NCI-H2227 treated with DMSO at 0.1 percent for 48 hours (cell line): ENCODE results near the gene LMCD1.

Experiments
- DNase-seq: peaks from one replicate; lab custom pipeline; 2025; lab: John Stamatoyannopoulos, UW

LMCD1 gene

GRCh38 chr3:8484409-8485140 lies 17.0 kb upstream of the LMCD1 start:
- no peak for DNase-seq

DNA sequence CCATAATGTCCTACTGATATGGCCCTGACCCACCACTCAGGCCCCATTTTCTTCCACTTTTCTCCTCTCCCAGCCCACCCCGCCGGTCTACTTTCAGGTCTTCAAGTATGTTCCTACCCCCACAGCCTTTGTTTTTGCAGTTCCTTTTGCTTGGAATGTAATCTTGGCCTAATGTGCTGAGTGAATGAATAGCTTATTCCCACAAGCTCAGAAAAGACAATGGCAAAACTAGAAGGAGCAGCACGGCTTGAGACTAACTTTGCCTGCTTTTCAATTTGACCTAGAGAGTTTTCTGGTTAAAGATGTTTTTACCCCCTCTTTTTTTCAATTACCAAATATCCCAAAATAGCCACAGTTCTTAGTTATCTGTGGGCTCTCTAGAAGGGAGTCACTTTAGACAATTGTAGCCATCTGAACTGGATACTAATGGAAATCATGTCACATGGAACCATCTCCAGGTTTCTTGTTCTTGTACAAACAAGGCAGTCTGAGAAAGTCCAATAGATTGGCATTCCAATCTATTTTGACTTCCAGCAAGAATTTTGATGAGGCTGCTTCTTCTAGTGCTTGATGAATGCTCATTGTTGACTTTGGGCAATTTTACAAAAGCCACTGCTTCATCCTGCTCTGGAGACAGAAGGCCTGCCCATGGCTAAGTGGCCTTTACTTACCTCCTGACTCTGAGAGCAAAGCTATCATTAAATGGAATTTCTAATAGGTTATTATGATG lies 16.3 kb upstream of the LMCD1 start:
- DNase-seq, result no peak

GRCh38 chr3:8485943-8486342 lies 15.7 kb upstream of the LMCD1 start:
- no peak for DNase-seq

DNA sequence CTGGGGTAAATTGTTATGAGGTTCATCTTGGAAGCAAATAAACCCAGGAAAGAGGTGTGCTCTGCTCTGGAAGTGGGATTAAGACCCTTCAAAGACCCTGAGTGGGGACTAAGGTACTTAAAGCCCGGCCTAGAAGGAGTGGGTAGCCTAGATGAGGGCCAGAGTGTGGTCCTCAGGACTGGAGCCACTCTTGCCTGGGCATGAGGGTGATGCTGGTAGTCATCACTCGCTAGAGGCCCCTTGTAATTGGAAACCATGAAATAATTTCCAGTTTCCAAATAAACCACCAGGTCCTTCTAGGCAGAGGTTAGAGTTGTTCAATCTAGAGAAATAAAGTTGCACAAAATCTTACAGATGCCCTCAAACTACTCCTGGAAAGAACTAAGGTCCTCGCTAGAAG lies 15.2 kb upstream of the LMCD1 start:
- no peak for DNase-seq

GRCh38 chr3:8486936-8487335 lies 14.7 kb upstream of the LMCD1 start:
- DNase-seq, result no peak

- no peak for DNase-seq
Measured at GRCh38 chr3:8488411-8488810, 13.2 kb upstream of the LMCD1 start.

DNA sequence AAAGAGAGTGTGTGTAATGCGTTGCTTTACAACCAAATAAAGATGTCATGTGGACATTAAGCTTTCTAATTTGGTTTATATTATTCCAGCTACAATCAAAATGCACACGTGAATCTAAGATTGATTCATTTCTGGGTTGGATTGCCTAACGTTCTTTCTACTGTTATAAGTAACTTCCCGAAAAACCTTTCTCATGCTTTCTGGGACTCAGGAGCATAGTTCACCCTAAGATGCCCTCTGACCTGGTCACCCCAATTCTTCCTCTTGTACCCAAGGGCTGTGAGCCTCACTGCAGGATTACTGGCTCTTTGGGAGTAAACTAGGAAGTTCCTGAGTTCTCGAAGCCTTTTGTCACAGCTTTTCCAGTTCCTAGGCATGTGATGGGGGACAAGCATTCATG lies 12.7 kb upstream of the LMCD1 start:
- no peak for DNase-seq

DNA sequence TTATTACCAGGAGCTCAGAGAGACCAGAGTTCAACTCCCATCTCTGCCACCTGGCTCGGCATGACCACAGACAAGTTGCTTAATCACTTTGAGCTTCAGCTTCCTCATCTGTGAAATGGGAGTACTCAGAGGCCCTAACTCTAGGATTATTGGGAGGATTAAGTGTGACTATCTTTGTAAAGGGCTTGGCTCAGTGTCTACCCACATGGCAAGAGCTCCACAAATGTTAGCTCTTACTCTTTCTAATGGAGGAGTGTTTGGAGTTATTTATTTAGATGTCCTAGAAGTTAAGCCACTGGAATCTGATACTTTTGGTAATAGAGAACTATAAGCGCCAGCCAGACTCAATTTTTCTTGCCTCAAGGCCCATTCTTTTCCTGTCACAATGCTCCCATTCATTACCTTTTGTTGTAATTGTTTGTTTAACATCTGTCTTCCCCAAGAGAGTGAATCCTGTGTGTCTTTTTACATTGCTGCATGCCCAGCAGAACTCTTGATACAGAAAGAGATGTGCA lies 12.3 kb upstream of the LMCD1 start:
- no peak for DNase-seq

DNA sequence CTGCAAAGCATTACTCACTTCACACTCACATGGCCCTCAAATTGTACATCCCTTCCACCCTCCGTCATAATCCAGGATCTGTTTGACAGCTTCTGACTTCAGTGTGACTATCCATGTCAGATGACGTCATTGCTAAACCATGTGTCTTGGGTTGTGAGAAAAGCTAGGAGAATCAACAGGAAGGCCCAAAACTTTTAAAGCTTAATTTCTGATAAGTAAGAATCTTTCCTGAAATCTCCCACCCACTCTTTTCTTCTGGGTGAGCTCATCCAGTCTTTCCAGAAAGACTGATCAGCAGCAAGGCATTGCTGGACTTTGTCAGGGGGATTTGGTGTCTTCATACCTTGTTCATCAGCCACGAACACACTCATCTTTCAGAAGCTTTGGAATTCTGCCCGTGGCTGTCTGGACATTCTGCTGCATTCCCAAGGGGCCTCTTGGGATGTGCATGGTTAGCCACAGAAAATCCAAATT lies 11.5 kb upstream of the LMCD1 start:
- no peak for DNase-seq

GRCh38 chr3:8491271-8492144 lies 10.1 kb upstream of the LMCD1 start:
- no peak for DNase-seq

GRCh38 chr3:8492744-8493511 lies 8.7 kb upstream of the LMCD1 start:
- DNase-seq, result no peak

DNA sequence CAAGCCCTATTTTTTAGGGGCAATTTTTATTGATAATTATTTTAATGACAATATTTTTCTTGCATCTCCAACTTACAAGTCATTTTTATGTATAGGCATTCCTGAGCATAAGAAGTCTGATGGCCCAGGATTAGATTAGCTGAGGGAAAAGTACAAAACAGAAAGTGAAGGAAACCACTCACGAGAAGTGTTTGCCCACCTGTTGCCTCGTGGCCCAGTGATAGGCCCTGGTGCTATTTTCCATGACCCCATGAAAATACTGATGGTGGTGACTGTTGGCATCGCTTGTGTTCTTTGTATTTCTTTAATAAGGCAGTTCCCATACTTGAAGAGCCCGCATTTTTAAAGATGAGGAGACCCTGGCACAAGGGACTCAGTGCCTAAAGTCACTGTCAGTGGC lies 7.9 kb upstream of the LMCD1 start:
- DNase-seq, result no peak

DNA sequence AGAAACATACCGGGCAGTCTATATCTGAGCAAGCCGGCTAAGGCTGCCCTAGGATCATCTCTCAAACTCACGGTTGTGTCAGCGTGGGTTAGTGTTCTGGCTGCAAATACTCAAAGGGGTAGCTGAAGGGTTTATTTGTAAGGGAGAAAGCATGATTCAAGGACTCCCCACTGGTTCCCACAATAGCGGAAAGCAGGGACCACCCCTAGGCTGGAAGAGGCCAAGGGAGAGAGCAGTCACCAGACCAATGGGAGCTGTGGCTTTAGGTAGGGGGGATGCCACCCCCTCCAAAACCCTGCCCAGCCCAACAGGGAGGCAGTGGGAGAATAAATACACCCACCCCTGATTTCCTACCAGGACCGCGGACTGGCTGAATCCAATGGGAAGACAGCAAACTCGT lies 7.3 kb upstream of the LMCD1 start:
- DNase-seq, result no peak

DNA sequence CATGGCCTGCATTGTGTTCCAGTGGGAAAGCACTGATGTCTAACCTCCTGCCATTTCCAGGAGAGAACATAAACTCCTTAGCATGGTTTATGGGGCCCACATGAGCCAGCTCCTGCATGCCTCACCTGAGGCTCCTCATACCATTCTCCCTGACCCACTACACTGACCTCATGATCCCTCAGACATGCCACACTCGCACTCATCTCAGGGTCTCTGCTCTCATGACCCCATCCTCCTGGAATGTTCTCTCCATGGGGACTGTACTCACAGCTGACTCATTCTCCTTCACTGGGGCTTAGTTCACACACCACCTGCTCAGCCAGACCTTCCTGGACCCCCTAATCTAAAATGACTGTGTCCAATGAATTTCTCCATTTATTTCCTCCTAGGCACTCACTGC lies 4.0 kb upstream of the LMCD1 start:
- no peak for DNase-seq

GRCh38 chr3:8499181-8499611 lies 2.4 kb upstream of the LMCD1 start:
- no peak for DNase-seq

DNA sequence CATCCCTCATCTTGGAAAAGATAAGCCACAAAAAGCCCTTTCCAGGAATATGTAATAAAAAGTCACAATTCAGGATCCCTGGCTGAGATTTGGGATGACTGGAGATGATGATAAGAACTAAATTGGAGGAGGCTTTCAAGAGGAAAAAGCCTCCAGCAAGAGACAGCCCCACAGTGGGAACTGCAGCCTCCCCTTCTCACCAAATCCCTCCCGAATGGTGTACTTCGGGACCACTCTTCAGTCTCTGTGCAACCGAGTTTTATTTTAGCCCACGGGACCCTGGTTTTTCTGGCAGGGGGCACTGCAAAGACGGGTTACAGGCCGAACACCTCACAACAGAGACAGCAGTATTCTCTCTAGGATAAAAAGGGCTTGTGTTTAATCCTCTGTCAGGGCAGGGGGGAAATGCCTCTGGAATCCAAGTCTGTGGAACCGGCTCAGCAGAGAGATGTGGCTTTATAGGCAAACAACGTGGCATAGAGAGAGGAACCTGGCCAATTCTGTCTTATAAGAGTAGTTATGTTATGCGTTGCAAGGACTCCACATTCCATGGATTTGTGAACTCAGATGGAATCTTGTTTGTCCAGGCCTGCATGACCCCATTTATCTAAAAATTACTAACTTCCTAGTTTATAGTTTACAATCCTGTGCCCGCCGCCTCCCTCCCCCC lies 1.2 kb upstream of the LMCD1 start:
- DNase-seq, result no peak

- no peak for DNase-seq
Measured at GRCh38 chr3:8500989-8501370, 643 bp upstream of the LMCD1 start.

- no peak for DNase-seq
Measured at GRCh38 chr3:8503461-8503860, 1.8 kb downstream of the LMCD1 start.

DNA sequence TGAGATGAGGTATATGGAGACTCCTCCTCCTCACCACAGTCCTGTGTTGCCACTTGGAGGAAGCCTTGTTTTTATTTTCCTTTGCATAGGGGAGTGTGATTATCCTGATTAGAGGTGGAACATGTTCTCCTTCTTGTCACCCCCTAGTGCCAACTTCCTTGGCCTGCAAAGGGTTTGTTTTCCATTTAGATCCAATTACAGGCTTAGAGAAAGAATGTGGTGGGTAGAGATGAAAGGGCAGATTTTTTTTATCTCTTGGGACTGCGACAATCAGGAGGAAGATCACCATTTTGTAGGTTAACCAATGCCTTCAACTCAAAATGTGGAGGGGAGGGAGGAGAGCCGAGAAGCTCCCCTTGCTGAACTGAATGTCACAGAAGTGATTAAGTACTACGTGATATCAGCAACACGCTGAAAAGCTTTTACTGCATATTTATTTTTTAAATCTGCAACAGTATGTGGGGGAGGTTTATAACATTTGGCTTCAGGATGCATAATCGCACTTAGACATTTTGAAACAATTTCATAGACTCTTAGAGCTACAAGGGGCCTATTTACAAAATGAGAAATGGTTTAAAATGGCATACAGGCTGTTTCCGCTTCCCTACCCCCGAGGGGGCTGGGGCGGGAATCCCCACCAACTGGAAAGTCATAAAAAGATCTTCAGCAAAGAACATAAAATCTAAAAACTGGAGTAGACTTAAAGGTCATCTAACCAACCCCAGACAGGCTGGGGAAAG lies 2.4 kb downstream of the LMCD1 start:
- DNase-seq, result no peak

DNA sequence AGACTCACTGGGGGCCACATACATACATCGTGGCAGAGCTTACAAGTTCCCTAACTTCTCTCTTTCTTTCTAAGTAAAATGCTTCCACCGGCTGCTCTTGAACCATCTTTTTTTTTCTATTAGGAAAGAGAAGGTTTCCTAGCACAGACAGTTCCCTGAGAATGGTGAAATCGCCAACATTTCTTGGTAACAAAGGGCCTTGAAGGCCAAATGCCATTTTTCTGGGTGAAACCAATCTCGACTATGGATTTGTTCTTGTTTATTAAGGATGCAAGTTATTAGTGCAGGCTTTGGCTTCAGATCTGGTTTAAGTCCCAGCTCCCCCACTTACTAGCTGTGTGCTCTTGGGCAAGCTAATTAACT lies 3.0 kb downstream of the LMCD1 start:
- no peak for DNase-seq
